ENCODE measurements around the gene TAL2. TPM values are rescaled to one million over a fixed set of nuclear protein-coding genes. Genes with fewer than 3 reads are reported as not detected.

Gene TAL2
- total RNA-seq, 1 experiment from 2014 or later: not detected

DNA sequence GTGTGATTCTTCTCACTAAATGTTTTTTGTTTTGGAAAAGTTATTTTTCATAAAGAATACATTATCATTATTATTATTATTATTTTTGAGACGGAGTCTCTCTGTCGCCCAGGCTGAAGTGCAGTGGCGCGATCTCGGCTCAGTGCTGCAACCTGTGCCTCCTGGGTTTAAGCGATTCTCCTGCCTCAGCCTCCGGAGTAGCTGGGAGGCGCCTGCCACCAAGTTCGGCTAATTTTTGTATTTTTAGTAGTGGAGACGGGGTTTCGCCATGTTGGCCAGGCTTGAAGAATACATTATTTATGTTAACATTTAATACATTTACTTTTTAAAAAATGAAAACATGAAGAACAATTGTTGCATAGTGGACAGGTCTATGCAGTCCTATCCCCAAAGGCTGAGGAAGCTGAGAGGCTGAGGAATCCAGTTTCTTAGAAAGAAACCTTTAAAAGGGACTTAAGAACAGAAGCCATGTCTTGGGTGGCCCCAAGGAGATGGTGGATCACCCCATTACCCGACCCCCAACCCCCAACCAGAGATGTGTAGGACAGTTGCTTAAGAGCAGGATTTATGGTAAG lies 34.0 kb downstream of the TAL2 start:
- 0 out of 2 replicates have a peak, but pooled peaks cover 4% of the 10 kb centered on the region for H3K27me3 ChIP-seq (ENCODE audit: control insufficient read depth, insufficient read depth, low read length)
- H3K27ac ChIP-seq (ENCODE audit: low read length): no peak overlapping the region
- H3K4me1 ChIP-seq (ENCODE audit: control insufficient read depth, insufficient read depth, low read length): peaks cover 17% of the 10 kb centered on the region
- ChIA-PET POLR2A (no interaction called here), CTCF (no interaction called here)
- in situ Hi-C loops (cut with HindIII; ENCODE audit: low pct_unique_long_range_greater_than_20kb, low sequenced_read_pairs) (no loop called here), intact Hi-C loops (cut with micrococcal nuclease; ENCODE audit: unreplicated experiment) (no loop called here)
- no peaks in the 10 kb centered on the region for H3K36me3 ChIP-seq (ENCODE audit: control insufficient read depth, insufficient read depth, low read length)
- H3K4me3 ChIP-seq (ENCODE audit: low read depth in 2 of 2, low read length in 2 of 2): no peak overlapping the region
- ATAC-seq (no peak), DNase-seq (ENCODE audit: low read depth, low spot score) (no peak)
- no peaks in the 10 kb centered on the region for H3K9me3 ChIP-seq (ENCODE audit: control insufficient read depth, insufficient read depth, low read depth, low read length)
- TF ChIP-seq SIN3A (IDR thresholded peaks at IDR 0.05; ENCODE audit: borderline replicate concordance, insufficient read depth, low read depth, low read length) (no peak), CTCF (IDR thresholded peaks at IDR 0.05) (no peak)
- TF ChIP-seq, protein P1, sequence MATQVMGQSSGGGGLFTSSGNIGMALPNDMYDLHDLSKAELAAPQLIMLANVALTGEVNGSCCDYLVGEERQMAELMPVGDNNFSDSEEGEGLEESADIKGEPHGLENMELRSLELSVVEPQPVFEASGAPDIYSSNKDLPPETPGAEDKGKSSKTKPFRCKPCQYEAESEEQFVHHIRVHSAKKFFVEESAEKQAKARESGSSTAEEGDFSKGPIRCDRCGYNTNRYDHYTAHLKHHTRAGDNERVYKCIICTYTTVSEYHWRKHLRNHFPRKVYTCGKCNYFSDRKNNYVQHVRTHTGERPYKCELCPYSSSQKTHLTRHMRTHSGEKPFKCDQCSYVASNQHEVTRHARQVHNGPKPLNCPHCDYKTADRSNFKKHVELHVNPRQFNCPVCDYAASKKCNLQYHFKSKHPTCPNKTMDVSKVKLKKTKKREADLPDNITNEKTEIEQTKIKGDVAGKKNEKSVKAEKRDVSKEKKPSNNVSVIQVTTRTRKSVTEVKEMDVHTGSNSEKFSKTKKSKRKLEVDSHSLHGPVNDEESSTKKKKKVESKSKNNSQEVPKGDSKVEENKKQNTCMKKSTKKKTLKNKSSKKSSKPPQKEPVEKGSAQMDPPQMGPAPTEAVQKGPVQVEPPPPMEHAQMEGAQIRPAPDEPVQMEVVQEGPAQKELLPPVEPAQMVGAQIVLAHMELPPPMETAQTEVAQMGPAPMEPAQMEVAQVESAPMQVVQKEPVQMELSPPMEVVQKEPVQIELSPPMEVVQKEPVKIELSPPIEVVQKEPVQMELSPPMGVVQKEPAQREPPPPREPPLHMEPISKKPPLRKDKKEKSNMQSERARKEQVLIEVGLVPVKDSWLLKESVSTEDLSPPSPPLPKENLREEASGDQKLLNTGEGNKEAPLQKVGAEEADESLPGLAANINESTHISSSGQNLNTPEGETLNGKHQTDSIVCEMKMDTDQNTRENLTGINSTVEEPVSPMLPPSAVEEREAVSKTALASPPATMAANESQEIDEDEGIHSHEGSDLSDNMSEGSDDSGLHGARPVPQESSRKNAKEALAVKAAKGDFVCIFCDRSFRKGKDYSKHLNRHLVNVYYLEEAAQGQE (IDR thresholded peaks at IDR 0.05; ENCODE audit: insufficient read depth in 1 of 2, low read depth in 2 of 2, low read length in 1 of 2): no peak
- no TSS peak for BruUV-seq (replicated peaks)

- DNase-seq (ENCODE audit: low read depth, low spot score) (no peak), ATAC-seq (no peak)
- BruUV-seq (replicated peaks): no TSS peak
- H3K27ac ChIP-seq (ENCODE audit: low read length): no peak overlapping the region
- 0 out of 2 replicates have a peak, but pooled peaks cover 2% of the 10 kb centered on the region for H3K27me3 ChIP-seq (ENCODE audit: control insufficient read depth, insufficient read depth, low read length)
- in situ Hi-C loops (cut with HindIII; ENCODE audit: low pct_unique_long_range_greater_than_20kb, low sequenced_read_pairs) (no loop called here), intact Hi-C loops (cut with micrococcal nuclease; ENCODE audit: unreplicated experiment) (no loop called here)
- H3K4me3 ChIP-seq (ENCODE audit: low read depth in 2 of 2, low read length in 2 of 2): no peak overlapping the region
- TF ChIP-seq SIN3A (IDR thresholded peaks at IDR 0.05; ENCODE audit: borderline replicate concordance, insufficient read depth, low read depth, low read length) (no peak), CTCF (IDR thresholded peaks at IDR 0.05) (no peak), TCF7L2 (IDR thresholded peaks at IDR 0.05; ENCODE audit: low read depth, low read length) (no peak), POLR2AphosphoS5 (IDR thresholded peaks at IDR 0.05; ENCODE audit: low read depth, low read length) (no peak)
- TF ChIP-seq, protein P1 (IDR thresholded peaks at IDR 0.05; ENCODE audit: insufficient read depth in 1 of 2, low read depth in 2 of 2, low read length in 1 of 2): no peak
- peaks cover 17% of the 10 kb centered on the region for H3K4me1 ChIP-seq (ENCODE audit: control insufficient read depth, insufficient read depth, low read length)
- no peaks in the 10 kb centered on the region for H3K9me3 ChIP-seq (ENCODE audit: control insufficient read depth, insufficient read depth, low read depth, low read length)
- ChIA-PET POLR2A (no interaction called here), CTCF (no interaction called here)
- H3K36me3 ChIP-seq (ENCODE audit: control insufficient read depth, insufficient read depth, low read length): no peaks in the 10 kb centered on the region
These were observed 35.6 kb downstream of the TAL2 start for GRCh38 chr9:105697871-105698270.

Measured in Panc1 (cell line).